OCI-LY1 (cell line): ENCODE data around the gene GUCA1A.

Experiments
- H2AFZ ChIP-seq: fragments of 200-600 bp; sonication (generic), shearing (Covaris generic); 2 replicates; pipeline ENCODE4 v1.6.0; 2014; ENCODE audit warnings: antibody characterized with exemption, mild to moderate bottlenecking, low read length
- H3F3A ChIP-seq: fragments of 200-600 bp; sonication (generic), shearing (Covaris generic); 2 replicates; pipeline ENCODE4 v1.6.0; 2014; ENCODE audit warnings: mild to moderate bottlenecking, antibody characterized with exemption, low read length, moderate library complexity; ENCODE audit not compliant: insufficient read depth
- H3K27ac ChIP-seq: fragments of 200-600 bp; sonication (generic); 2 replicates; pipeline ENCODE4 v1.5.1; 2014; ENCODE audit warnings: low read length, mixed run types, mild to moderate bottlenecking, low read depth; ENCODE audit not compliant: poor library complexity, severe bottlenecking
- H3K27me3 ChIP-seq: fragments of 200-600 bp; sonication (generic); 2 replicates; pipeline ENCODE4 v1.6.0; 2014; ENCODE audit warnings: antibody characterized with exemption, mild to moderate bottlenecking, low read length, moderate library complexity; ENCODE audit not compliant: insufficient read depth
- H3K36me3 ChIP-seq: fragments of 200-600 bp; sonication (generic); 2 replicates; pipeline ENCODE4 v1.6.1; 2014; ENCODE audit warnings: mild to moderate bottlenecking, antibody characterized with exemption, low read length, moderate library complexity, mixed read lengths; ENCODE audit not compliant: insufficient read depth
- H3K4me1 ChIP-seq: fragments of 200-600 bp; sonication (generic); 2 replicates; pipeline ENCODE4 v1.5.1; 2014; ENCODE audit warnings: mild to moderate bottlenecking, low read length, moderate library complexity; ENCODE audit not compliant: insufficient read depth, severe bottlenecking
- H3K4me2 ChIP-seq: fragments of 200-600 bp; sonication (generic), shearing (Covaris generic); 2 replicates; pipeline ENCODE4 v1.6.1; 2014; ENCODE audit warnings: low read length
- H3K4me3 ChIP-seq: fragments of 200-600 bp; sonication (generic); 2 replicates; pipeline ENCODE4 v1.5.1; 2014; ENCODE audit warnings: low read length, low read depth, mild to moderate bottlenecking, mixed read lengths; ENCODE audit not compliant: poor library complexity, severe bottlenecking
- H3K79me2 ChIP-seq: fragments of 200-600 bp; shearing (Covaris generic); 2 replicates; pipeline ENCODE4 v1.6.1; 2016; ENCODE audit warnings: mixed run types, low read length, mixed read lengths; ENCODE audit not compliant: insufficient read depth
- H3K9ac ChIP-seq: fragments of 200-600 bp; sonication (generic), shearing (Covaris generic); 2 replicates; pipeline ENCODE4 v1.6.1; 2014; ENCODE audit warnings: mild to moderate bottlenecking, low read length, mixed read lengths
- H3K9me2 ChIP-seq: fragments of 200-600 bp; sonication (generic), shearing (Covaris generic); 2 replicates; pipeline ENCODE4 v1.6.1; 2014; ENCODE audit warnings: low read depth, mild to moderate bottlenecking, low read length, mixed read lengths
- H3K9me3 ChIP-seq: fragments of 200-600 bp; shearing (Covaris generic); 2 replicates; pipeline ENCODE4 v1.6.1; 2014; ENCODE audit warnings: low read length, mixed read lengths
- H4K20me1 ChIP-seq: fragments of 200-600 bp; sonication (generic), shearing (Covaris generic); 2 replicates; pipeline ENCODE4 v1.6.0; 2016; ENCODE audit warnings: mild to moderate bottlenecking, low read length; ENCODE audit not compliant: insufficient read depth
- CTCF ChIP-seq: fragments of 200-600 bp; sonication (generic), shearing (Covaris generic); IDR thresholded peaks from 2 replicates; pipeline ENCODE4 v1.5.1; 2017; ENCODE audit warnings: mild to moderate bottlenecking, antibody characterized with exemption, low read length, moderate library complexity, mixed read lengths
- EZH2 ChIP-seq: fragments of 200-600 bp; sonication (generic), shearing (Covaris generic); IDR thresholded peaks from 2 replicates; pipeline ENCODE4 v1.8.0; 2017; ENCODE audit warnings: borderline replicate concordance, mixed run types, mild to moderate bottlenecking, antibody characterized with exemption, low read length, moderate library complexity, mixed read lengths

Gene GUCA1A

GRCh38 chr6:42125231-42125630 lies 47.9 kb upstream of the GUCA1A start:
- no peak overlapping the region for H3K4me3 ChIP-seq
- no peaks in the 10 kb centered on the region for H3K36me3 ChIP-seq
- H3K9me3 ChIP-seq = no peaks in the 10 kb centered on the region
- no peaks in the 10 kb centered on the region for H4K20me1 ChIP-seq
- H3K27me3 ChIP-seq = no peaks in the 10 kb centered on the region
- TF ChIP-seq EZH2 = no peak
- no peak for TF ChIP-seq CTCF
- H3F3A ChIP-seq = no peaks in the 10 kb centered on the region
- H3K27ac ChIP-seq = no peak overlapping the region
- H3K4me2 ChIP-seq = no peak overlapping the region
- H3K4me1 ChIP-seq = no peaks in the 10 kb centered on the region
- H2AFZ ChIP-seq = no peak overlapping the region
- H3K9me2 ChIP-seq = no peaks in the 10 kb centered on the region
- no peaks in the 10 kb centered on the region for H3K79me2 ChIP-seq
- H3K9ac ChIP-seq = no peak overlapping the region

GRCh38 chr6:42125663-42126062 lies 47.5 kb upstream of the GUCA1A start:
- no peak overlapping the region for H3K27ac ChIP-seq
- no peaks in the 10 kb centered on the region for H4K20me1 ChIP-seq
- H3F3A ChIP-seq = no peaks in the 10 kb centered on the region
- H3K9ac ChIP-seq = no peak overlapping the region
- no peak overlapping the region for H3K4me3 ChIP-seq
- no peaks in the 10 kb centered on the region for H3K36me3 ChIP-seq
- H3K9me3 ChIP-seq = no peaks in the 10 kb centered on the region
- H3K4me2 ChIP-seq = no peak overlapping the region
- TF ChIP-seq EZH2 (no peak), CTCF (no peak)
- H3K79me2 ChIP-seq = no peaks in the 10 kb centered on the region
- H2AFZ ChIP-seq = no peak overlapping the region
- no peaks in the 10 kb centered on the region for H3K9me2 ChIP-seq
- H3K4me1 ChIP-seq = no peaks in the 10 kb centered on the region
- no peaks in the 10 kb centered on the region for H3K27me3 ChIP-seq

GRCh38 chr6:42128460-42129359 lies 44.5 kb upstream of the GUCA1A start:
- H3K36me3 ChIP-seq = no peaks in the 10 kb centered on the region

More at GRCh38 chr6:42128460-42129359, 44.5 kb upstream of the GUCA1A start:
- Histone ChIP-seq H3K4me2 (no peak overlapping the region), H3K27me3 (no peaks in the 10 kb centered on the region), H4K20me1 (no peaks in the 10 kb centered on the region), H3K9ac (no peak overlapping the region), H3K9me3 (no peaks in the 10 kb centered on the region), H3K9me2 (no peaks in the 10 kb centered on the region), H3K27ac (no peak overlapping the region), H3K4me1 (no peaks in the 10 kb centered on the region), H2AFZ (no peak overlapping the region), H3K79me2 (no peaks in the 10 kb centered on the region), H3F3A (no peaks in the 10 kb centered on the region), H3K4me3 (no peak overlapping the region)
- TF ChIP-seq EZH2 (no peak), CTCF (no peak)
